HG03097 (cell line): ENCODE measurements around the gene DUSP8.
A peak's percentile ranks its signal among the peaks of the same experiment; 100 is the strongest.

ENCODE experiments used
- ATAC-seq: cut with Tn5 transposase; IDR thresholded peaks from one replicate; pipeline ENCODE4 v1.9.1; 2021; ENCODE audit not compliant: unreplicated experiment, low FRiP score

The DUSP8 gene

GRCh38 chr11:1536065-1536843 is 35.8 kb downstream of the DUSP8 start:
- ATAC-seq: no peak

- ATAC-seq: no peak
Measured at GRCh38 chr11:1534682-1535081, 37.4 kb downstream of the DUSP8 start.

- no peak for ATAC-seq
Measured at GRCh38 chr11:1534171-1534570, 37.9 kb downstream of the DUSP8 start.

GRCh38 chr11:1533342-1533725 is 38.7 kb downstream of the DUSP8 start:
- ATAC-seq: no peak

- ATAC-seq: no peak
Measured at GRCh38 chr11:1532606-1533341, 39.3 kb downstream of the DUSP8 start.

GRCh38 chr11:1532014-1532586 is 40.0 kb downstream of the DUSP8 start:
- ATAC-seq: no peak

GRCh38 chr11:1531449-1532013 is 40.5 kb downstream of the DUSP8 start:
- ATAC-seq: no peak

GRCh38 chr11:1530686-1531448 is 41.2 kb downstream of the DUSP8 start:
- no peak for ATAC-seq

- no peak for ATAC-seq
Measured at GRCh38 chr11:1529774-1530173, 42.3 kb downstream of the DUSP8 start.

- no peak for ATAC-seq
Measured at GRCh38 chr11:1529286-1529685, 42.8 kb downstream of the DUSP8 start.

GRCh38 chr11:1528710-1529109 is 43.4 kb downstream of the DUSP8 start:
- no peak for ATAC-seq

- no peak for ATAC-seq
Measured at GRCh38 chr11:1526785-1527184, 45.3 kb downstream of the DUSP8 start.

- no peak for ATAC-seq
Measured at GRCh38 chr11:1523779-1524178, 48.3 kb downstream of the DUSP8 start.

GRCh38 chr11:1523077-1523476 is 49.0 kb downstream of the DUSP8 start:
- no peak for ATAC-seq

GRCh38 chr11:1522081-1522424 is 50.0 kb downstream of the DUSP8 start:
- no peak for ATAC-seq

- peak; percentile 77 for ATAC-seq
Measured at GRCh38 chr11:1521382-1522080, 50.5 kb downstream of the DUSP8 start.

GRCh38 chr11:1520663-1521267 is 51.3 kb downstream of the DUSP8 start:
- ATAC-seq: no peak

GRCh38 chr11:1520209-1520662 is 51.8 kb downstream of the DUSP8 start:
- no peak for ATAC-seq
